Measurements from ENCODE around the gene FZD10.

The FZD10 gene

DNA sequence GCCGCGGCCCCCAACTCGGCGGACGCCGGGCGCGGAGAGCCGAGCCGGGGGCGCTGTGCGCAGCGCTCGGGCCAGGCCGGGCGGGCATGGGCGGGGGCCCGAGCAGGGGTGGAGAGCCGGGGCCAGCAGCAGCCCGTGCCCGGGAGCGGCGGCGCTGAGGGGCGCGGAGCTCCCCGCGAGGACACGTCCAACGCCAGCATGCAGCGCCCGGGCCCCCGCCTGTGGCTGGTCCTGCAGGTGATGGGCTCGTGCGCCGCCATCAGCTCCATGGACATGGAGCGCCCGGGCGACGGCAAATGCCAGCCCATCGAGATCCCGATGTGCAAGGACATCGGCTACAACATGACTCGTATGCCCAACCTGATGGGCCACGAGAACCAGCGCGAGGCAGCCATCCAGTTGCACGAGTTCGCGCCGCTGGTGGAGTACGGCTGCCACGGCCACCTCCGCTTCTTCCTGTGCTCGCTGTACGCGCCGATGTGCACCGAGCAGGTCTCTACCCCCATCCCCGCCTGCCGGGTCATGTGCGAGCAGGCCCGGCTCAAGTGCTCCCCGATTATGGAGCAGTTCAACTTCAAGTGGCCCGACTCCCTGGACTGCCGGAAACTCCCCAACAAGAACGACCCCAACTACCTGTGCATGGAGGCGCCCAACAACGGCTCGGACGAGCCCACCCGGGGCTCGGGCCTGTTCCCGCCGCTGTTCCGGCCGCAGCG, 639 bp downstream of the FZD10 start:
- H3F3A ChIP-seq (ENCODE audit: insufficient read depth, low read length): no peaks in the 10 kb centered on the region
- no peak for DNase-seq
- no peaks in the 10 kb centered on the region for H3K9me2 ChIP-seq (replicated peaks; ENCODE audit: insufficient read depth, low read length)
- H3K4me1 ChIP-seq (ENCODE audit: low read length): no peaks in the 10 kb centered on the region
- H4K20me1 ChIP-seq (ENCODE audit: insufficient read depth, low read length): no peaks in the 10 kb centered on the region
- no peaks in the 10 kb centered on the region for H3K36me3 ChIP-seq (replicated peaks; ENCODE audit: insufficient read depth, low read length)
- H3K4me2 ChIP-seq (ENCODE audit: low read depth, low read length): no peak overlapping the region
- no peak overlapping the region for H2AFZ ChIP-seq (ENCODE audit: low read length)
- H3K79me2 ChIP-seq (ENCODE audit: low read length): no peaks in the 10 kb centered on the region
- H3K27me3 ChIP-seq (replicated peaks; ENCODE audit: insufficient read depth, low read length): no peaks in the 10 kb centered on the region
- H3K9ac ChIP-seq (ENCODE audit: low read length): no peak overlapping the region
- no peak overlapping the region for H3K27ac ChIP-seq (ENCODE audit: low read length)
- TF ChIP-seq, protein P1, sequence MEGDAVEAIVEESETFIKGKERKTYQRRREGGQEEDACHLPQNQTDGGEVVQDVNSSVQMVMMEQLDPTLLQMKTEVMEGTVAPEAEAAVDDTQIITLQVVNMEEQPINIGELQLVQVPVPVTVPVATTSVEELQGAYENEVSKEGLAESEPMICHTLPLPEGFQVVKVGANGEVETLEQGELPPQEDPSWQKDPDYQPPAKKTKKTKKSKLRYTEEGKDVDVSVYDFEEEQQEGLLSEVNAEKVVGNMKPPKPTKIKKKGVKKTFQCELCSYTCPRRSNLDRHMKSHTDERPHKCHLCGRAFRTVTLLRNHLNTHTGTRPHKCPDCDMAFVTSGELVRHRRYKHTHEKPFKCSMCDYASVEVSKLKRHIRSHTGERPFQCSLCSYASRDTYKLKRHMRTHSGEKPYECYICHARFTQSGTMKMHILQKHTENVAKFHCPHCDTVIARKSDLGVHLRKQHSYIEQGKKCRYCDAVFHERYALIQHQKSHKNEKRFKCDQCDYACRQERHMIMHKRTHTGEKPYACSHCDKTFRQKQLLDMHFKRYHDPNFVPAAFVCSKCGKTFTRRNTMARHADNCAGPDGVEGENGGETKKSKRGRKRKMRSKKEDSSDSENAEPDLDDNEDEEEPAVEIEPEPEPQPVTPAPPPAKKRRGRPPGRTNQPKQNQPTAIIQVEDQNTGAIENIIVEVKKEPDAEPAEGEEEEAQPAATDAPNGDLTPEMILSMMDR (IDR thresholded peaks at IDR 0.05; ENCODE audit: low read length): no peak
- TF ChIP-seq EZH2 (optimal IDR thresholded peaks at IDR 0.05; ENCODE audit: low read depth, low read length) (no peak), EZH2phosphoT487 (IDR thresholded peaks at IDR 0.05; ENCODE audit: low read length) (no peak)
- H3K4me3 ChIP-seq (ENCODE audit: low read length): no peak overlapping the region
- H3K9me3 ChIP-seq (replicated peaks; ENCODE audit: insufficient read depth, low read length): no peaks in the 10 kb centered on the region

DNA sequence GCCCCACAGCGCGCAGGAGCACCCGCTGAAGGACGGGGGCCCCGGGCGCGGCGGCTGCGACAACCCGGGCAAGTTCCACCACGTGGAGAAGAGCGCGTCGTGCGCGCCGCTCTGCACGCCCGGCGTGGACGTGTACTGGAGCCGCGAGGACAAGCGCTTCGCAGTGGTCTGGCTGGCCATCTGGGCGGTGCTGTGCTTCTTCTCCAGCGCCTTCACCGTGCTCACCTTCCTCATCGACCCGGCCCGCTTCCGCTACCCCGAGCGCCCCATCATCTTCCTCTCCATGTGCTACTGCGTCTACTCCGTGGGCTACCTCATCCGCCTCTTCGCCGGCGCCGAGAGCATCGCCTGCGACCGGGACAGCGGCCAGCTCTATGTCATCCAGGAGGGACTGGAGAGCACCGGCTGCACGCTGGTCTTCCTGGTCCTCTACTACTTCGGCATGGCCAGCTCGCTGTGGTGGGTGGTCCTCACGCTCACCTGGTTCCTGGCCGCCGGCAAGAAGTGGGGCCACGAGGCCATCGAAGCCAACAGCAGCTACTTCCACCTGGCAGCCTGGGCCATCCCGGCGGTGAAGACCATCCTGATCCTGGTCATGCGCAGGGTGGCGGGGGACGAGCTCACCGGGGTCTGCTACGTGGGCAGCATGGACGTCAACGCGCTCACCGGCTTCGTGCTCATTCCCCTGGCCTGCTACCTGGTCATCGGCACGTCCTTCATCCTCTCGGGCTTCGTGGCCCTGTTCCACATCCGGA, 1.4 kb downstream of the FZD10 start:
- Histone ChIP-seq H3K4me2 (ENCODE audit: low read depth, low read length) (no peak overlapping the region), H3K9me2 (replicated peaks; ENCODE audit: insufficient read depth, low read length) (no peaks in the 10 kb centered on the region), H3K4me3 (ENCODE audit: low read length) (no peak overlapping the region), H3K79me2 (ENCODE audit: low read length) (no peaks in the 10 kb centered on the region), H3K27me3 (replicated peaks; ENCODE audit: insufficient read depth, low read length) (no peaks in the 10 kb centered on the region), H3K36me3 (replicated peaks; ENCODE audit: insufficient read depth, low read length) (no peaks in the 10 kb centered on the region), H3K9me3 (replicated peaks; ENCODE audit: insufficient read depth, low read length) (no peaks in the 10 kb centered on the region), H2AFZ (ENCODE audit: low read length) (no peak overlapping the region), H3K27ac (ENCODE audit: low read length) (no peak overlapping the region), H3K4me1 (ENCODE audit: low read length) (no peaks in the 10 kb centered on the region), H3F3A (ENCODE audit: insufficient read depth, low read length) (no peaks in the 10 kb centered on the region), H4K20me1 (ENCODE audit: insufficient read depth, low read length) (no peaks in the 10 kb centered on the region), H3K9ac (ENCODE audit: low read length) (no peak overlapping the region)
- TF ChIP-seq, protein P1 (IDR thresholded peaks at IDR 0.05; ENCODE audit: low read length): no peak
- TF ChIP-seq EZH2phosphoT487 (IDR thresholded peaks at IDR 0.05; ENCODE audit: low read length): no peak
- TF ChIP-seq EZH2 (optimal IDR thresholded peaks at IDR 0.05; ENCODE audit: low read depth, low read length): no peak
- DNase-seq: no peak

DNA sequence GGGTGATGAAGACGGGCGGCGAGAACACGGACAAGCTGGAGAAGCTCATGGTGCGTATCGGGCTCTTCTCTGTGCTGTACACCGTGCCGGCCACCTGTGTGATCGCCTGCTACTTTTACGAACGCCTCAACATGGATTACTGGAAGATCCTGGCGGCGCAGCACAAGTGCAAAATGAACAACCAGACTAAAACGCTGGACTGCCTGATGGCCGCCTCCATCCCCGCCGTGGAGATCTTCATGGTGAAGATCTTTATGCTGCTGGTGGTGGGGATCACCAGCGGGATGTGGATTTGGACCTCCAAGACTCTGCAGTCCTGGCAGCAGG, 1.9 kb downstream of the FZD10 start:
- H3K36me3 ChIP-seq (replicated peaks; ENCODE audit: insufficient read depth, low read length): no peaks in the 10 kb centered on the region
- H3K79me2 ChIP-seq (ENCODE audit: low read length): no peaks in the 10 kb centered on the region
- H3K4me3 ChIP-seq (ENCODE audit: low read length): no peak overlapping the region
- no peak overlapping the region for H3K4me2 ChIP-seq (ENCODE audit: low read depth, low read length)
- no peak overlapping the region for H3K9ac ChIP-seq (ENCODE audit: low read length)
- H3K27ac ChIP-seq (ENCODE audit: low read length): no peak overlapping the region
- no peaks in the 10 kb centered on the region for H4K20me1 ChIP-seq (ENCODE audit: insufficient read depth, low read length)
- H3K4me1 ChIP-seq (ENCODE audit: low read length): no peaks in the 10 kb centered on the region
- no peak overlapping the region for H2AFZ ChIP-seq (ENCODE audit: low read length)
- no peaks in the 10 kb centered on the region for H3K27me3 ChIP-seq (replicated peaks; ENCODE audit: insufficient read depth, low read length)
- H3F3A ChIP-seq (ENCODE audit: insufficient read depth, low read length): no peaks in the 10 kb centered on the region
- no peak for DNase-seq
- no peaks in the 10 kb centered on the region for H3K9me3 ChIP-seq (replicated peaks; ENCODE audit: insufficient read depth, low read length)
- TF ChIP-seq, protein P1 (IDR thresholded peaks at IDR 0.05; ENCODE audit: low read length): no peak
- TF ChIP-seq EZH2 (optimal IDR thresholded peaks at IDR 0.05; ENCODE audit: low read depth, low read length) (no peak), EZH2phosphoT487 (IDR thresholded peaks at IDR 0.05; ENCODE audit: low read length) (no peak)
- no peaks in the 10 kb centered on the region for H3K9me2 ChIP-seq (replicated peaks; ENCODE audit: insufficient read depth, low read length)

All from MM.1S (cell line).